Esophagus squamous epithelium (tissue), 4 donors: ENCODE data around the gene BICC1.

Source experiments
- CTCF ChIP-seq, 6 experiments: fragments of 450-650 bp in 4 of 6; fragments of 200-600 bp in 2 of 6; sonication (generic) in 2 of 6; IDR thresholded peaks; one replicate each; pipeline ENCODE4 v1.5.1; 2016 to 2019; ENCODE audit warnings: antibody characterized with exemption in 6 of 6, mild to moderate bottlenecking in 4 of 6, moderate library complexity in 4 of 6
- POLR2A ChIP-seq, 4 donors: fragments of 450-650 bp; IDR thresholded peaks; one replicate each; pipeline ENCODE4 v1.6.1; 2017; ENCODE audit warnings: antibody characterized with exemption in 4 of 4, mild to moderate bottlenecking in 4 of 4, moderate library complexity in 3 of 4

GRCh38 chr10:58870070-58870469 lies 357.4 kb downstream of the BICC1 start:
- TF ChIP-seq CTCF (IDR thresholded peaks at IDR 0.05), result no peak
- TF ChIP-seq POLR2A (IDR thresholded peaks at IDR 0.05), result no peak
